Measurements from ENCODE around the gene SMDT1. TPM values are rescaled to one million over a fixed set of nuclear protein-coding genes. Genes with fewer than 3 reads are reported as not detected.
"Not testable (repeated sequence)": the region's sequence is repeated elsewhere in the genome, so short reads cannot be mapped to it uniquely, and the experiment has no call there.

Gene SMDT1
- total and polyA plus RNA-seq, 12 donors, result 111 to 197 (median 135) TPM

- no peak for DNase-seq
- intact Hi-C loops (cut with DNase I), result no loop called here
- no peak for TF ChIP-seq CTCF (IDR thresholded peaks at IDR 0.05)
- WGBS, 2 donors, result 71 to 75% methylated on average over 18 of the region's 18 CpGs
- H3K9me3 ChIP-seq, result peaks cover 0 to 20% (median 11%) of the 10 kb centered on the region in 11 donors
- H3K27ac ChIP-seq, result no peak overlapping the region
- no peaks in the 10 kb centered on the region for H3K27me3 ChIP-seq
- no peak overlapping the region for H3K4me3 ChIP-seq
- no peak for ATAC-seq
- H3K36me3 ChIP-seq, result peaks cover 0 to 10% (median 0%) of the 10 kb centered on the region in 9 donors
- H3K4me1 ChIP-seq, result no peaks in the 10 kb centered on the region
Observed at GRCh38 chr22:42108848-42109247, 29.3 kb downstream of the SMDT1 start.

GRCh38 chr22:42111798-42112197 is 32.3 kb downstream of the SMDT1 start:
- no peaks in the 10 kb centered on the region for H3K4me1 ChIP-seq
- H3K4me3 ChIP-seq, result no peak overlapping the region
- peaks cover 0 to 8% (median 0%) of the 10 kb centered on the region in 9 donors for H3K36me3 ChIP-seq
- 50 to 52% methylated on average over 4 of the region's 4 CpGs for WGBS, 2 donors
- intact Hi-C loops (cut with DNase I), result loop anchor here in 4 of 10 donors (5.0 to 10.0 kb wide), 2 partner anchors 144 to 147 kb away; partner anchors contain the start of gene SEPTIN3 (in 4 of the 4)
- DNase-seq (no peak), ATAC-seq (no peak)
- no peak for TF ChIP-seq CTCF (IDR thresholded peaks at IDR 0.05)
- H3K27me3 ChIP-seq, result no peaks in the 10 kb centered on the region
- peaks cover 0 to 23% (median 13%) of the 10 kb centered on the region in 11 donors for H3K9me3 ChIP-seq
- H3K27ac ChIP-seq, result no peak overlapping the region

GRCh38 chr22:42112793-42113192 is 33.3 kb downstream of the SMDT1 start:
- H3K4me1 ChIP-seq, H3K4me3 ChIP-seq, DNase-seq, H3K36me3 ChIP-seq, ATAC-seq, H3K27ac ChIP-seq, H3K27me3 ChIP-seq: not testable (repeated sequence)
- intact Hi-C loops (cut with DNase I), result loop anchor here in 4 of 10 donors (5.0 to 10.0 kb wide), 2 partner anchors 145 to 148 kb away; partner anchors contain the start of gene SEPTIN3 (in 4 of the 4)
- H3K9me3 ChIP-seq, result peaks cover 0 to 23% (median 13%) of the 10 kb centered on the region in 11 donors
- TF ChIP-seq CTCF (IDR thresholded peaks at IDR 0.05), result peak in 5 of 9 donors; percentile 6 to 29 (median 22)
- 20 to 21% methylated on average over 4 of the region's 4 CpGs for WGBS, 2 donors

GRCh38 chr22:42114721-42115120 is 35.2 kb downstream of the SMDT1 start:
- DNase-seq, result no peak
- peaks cover 0 to 23% (median 13%) of the 10 kb centered on the region in 11 donors for H3K9me3 ChIP-seq
- H3K36me3 ChIP-seq, result peaks cover 0 to 8% (median 0%) of the 10 kb centered on the region in 9 donors
- no peak overlapping the region for H3K4me3 ChIP-seq
- intact Hi-C loops (cut with DNase I), result loop anchor here in 5 of 10 donors (5.0 to 10.0 kb wide), 2 partner anchors 147 to 150 kb away; partner anchors contain the start of gene SEPTIN3 (in 5 of the 5)
- no peak overlapping the region for H3K27ac ChIP-seq
- H3K27me3 ChIP-seq, result no peaks in the 10 kb centered on the region
- TF ChIP-seq CTCF (IDR thresholded peaks at IDR 0.05), result peak in 5 of 9 donors; percentile 20 to 41 (median 26)
- 91 to 98% methylated on average over 7 of the region's 7 CpGs for WGBS, 2 donors
- no peak for ATAC-seq
- no peaks in the 10 kb centered on the region for H3K4me1 ChIP-seq

- intact Hi-C loops (cut with DNase I), result loop anchor here in 2 of 10 donors (5.0 to 10.0 kb wide), 2 partner anchors 148 to 151 kb away; partner anchors contain the start of gene SEPTIN3 (in 2 of the 2)
- not testable (repeated sequence) for H3K27ac ChIP-seq, H3K4me1 ChIP-seq, H3K36me3 ChIP-seq, H3K4me3 ChIP-seq, DNase-seq, ATAC-seq, H3K27me3 ChIP-seq
- peaks cover 0 to 23% (median 13%) of the 10 kb centered on the region in 11 donors for H3K9me3 ChIP-seq
- 96 to 97% methylated on average over 6 of the region's 6 CpGs for WGBS, 2 donors
Observed at GRCh38 chr22:42115420-42115830, 35.9 kb downstream of the SMDT1 start.

Measured in heart right ventricle (tissue), 16 donors.